ENCODE data around the gene DNAH8. TPM values are rescaled to one million over a fixed set of nuclear protein-coding genes. Genes with fewer than 3 reads are reported as not detected.

Gene DNAH8
- total RNA-seq, 1 donor from 2014 or later, result 14.6 TPM

DNA sequence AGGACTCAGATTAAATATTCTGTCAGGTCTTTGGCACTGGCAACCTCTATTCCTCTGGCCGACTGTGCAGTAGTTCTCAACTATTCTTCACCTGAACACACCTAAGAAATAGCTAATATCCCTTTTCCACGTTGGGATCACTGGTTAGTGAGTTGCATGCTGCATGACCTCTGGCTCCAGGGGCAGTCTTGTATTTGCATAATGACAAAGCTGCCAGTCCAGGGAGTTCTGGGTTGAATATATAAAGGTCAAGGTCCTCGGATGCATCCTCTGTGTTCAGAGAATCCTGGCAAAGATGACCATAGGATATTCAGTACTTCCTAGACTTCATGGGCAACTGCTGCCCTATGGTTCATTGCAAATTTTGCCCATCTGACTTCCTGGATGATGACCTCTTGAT, 131.2 kb downstream of the DNAH8 start:
- Histone ChIP-seq H3K27me3 (ENCODE audit: control insufficient read depth in 3 of 3, insufficient read depth in 3 of 3, low read length in 3 of 3) (peaks cover 0 to 2% (median 0%) of the 10 kb centered on the region in 3 donors), H3K9me3 (ENCODE audit: control insufficient read depth in 3 of 3, low read length in 3 of 3) (peaks cover 0 to 2% (median 0%) of the 10 kb centered on the region in 3 donors), H3K9ac (ENCODE audit: low read depth in 1 of 3, low read length in 3 of 3) (no peak overlapping the region)

DNA sequence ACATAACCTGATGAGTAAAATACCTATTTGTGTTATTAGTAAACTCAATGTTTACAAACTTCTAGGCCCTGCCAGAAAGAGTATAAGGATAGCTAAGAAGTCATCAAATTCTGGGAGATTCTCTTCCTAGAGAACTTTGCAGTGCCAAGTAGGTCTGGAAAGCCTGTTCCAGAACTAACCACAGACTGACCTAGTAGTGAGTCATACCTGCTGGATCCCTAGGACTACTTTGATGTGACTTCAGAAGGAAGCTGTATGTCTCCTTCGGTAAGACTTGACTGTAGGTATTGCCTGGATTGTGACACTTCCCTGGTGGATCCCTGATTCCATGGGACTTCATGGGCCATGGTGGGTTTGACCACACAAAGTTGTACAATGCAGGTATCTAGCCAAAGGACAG, 131.7 kb downstream of the DNAH8 start:
- H3K4me3 ChIP-seq (ENCODE audit: low read length in 3 of 3), result no peak overlapping the region
- peaks cover 0 to 2% (median 0%) of the 10 kb centered on the region in 3 donors for H3K9me3 ChIP-seq (ENCODE audit: control insufficient read depth in 3 of 3, low read length in 3 of 3)

More for the DNA sequence above, 131.2 kb downstream of the DNAH8 start:
- Histone ChIP-seq H3K27ac (ENCODE audit: low read depth, low read length) (no peak overlapping the region), H3K36me3 (ENCODE audit: control insufficient read depth in 3 of 3, insufficient read depth in 3 of 3, low read length in 3 of 3) (no peaks in the 10 kb centered on the region), H3K4me3 (ENCODE audit: low read length in 3 of 3) (no peak overlapping the region), H3K4me1 (ENCODE audit: control insufficient read depth in 3 of 3, insufficient read depth in 3 of 3, low read length in 3 of 3) (no peaks in the 10 kb centered on the region)

DNA sequence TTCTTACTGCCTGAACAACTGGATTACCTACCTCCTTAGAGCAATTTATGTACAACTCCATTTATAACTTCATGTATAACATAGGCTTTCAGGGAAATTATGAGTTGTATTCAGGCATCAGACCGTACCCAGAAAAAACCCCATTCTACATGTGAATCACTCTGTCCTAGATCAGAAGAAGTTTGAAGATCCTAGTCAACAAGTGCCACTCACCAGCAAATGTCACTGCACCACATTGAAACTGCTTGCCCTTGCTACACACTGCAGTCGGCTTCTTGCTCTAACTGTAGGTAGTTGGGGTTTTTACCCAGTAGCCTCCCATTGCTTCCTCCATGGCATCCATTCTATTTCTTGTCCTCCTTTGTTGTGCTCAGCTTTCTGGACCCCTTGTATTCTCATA, 132.4 kb downstream of the DNAH8 start:
- H3K4me1 ChIP-seq (ENCODE audit: control insufficient read depth in 3 of 3, insufficient read depth in 3 of 3, low read length in 3 of 3), result no peaks in the 10 kb centered on the region

More for the DNA sequence above, 131.7 kb downstream of the DNAH8 start:
- Histone ChIP-seq H3K27ac (ENCODE audit: low read depth, low read length) (no peak overlapping the region), H3K27me3 (ENCODE audit: control insufficient read depth in 3 of 3, insufficient read depth in 3 of 3, low read length in 3 of 3) (peaks cover 0 to 2% (median 0%) of the 10 kb centered on the region in 3 donors), H3K9ac (ENCODE audit: low read depth in 1 of 3, low read length in 3 of 3) (no peak overlapping the region), H3K4me1 (ENCODE audit: control insufficient read depth in 3 of 3, insufficient read depth in 3 of 3, low read length in 3 of 3) (no peaks in the 10 kb centered on the region), H3K36me3 (ENCODE audit: control insufficient read depth in 3 of 3, insufficient read depth in 3 of 3, low read length in 3 of 3) (no peaks in the 10 kb centered on the region)

DNA sequence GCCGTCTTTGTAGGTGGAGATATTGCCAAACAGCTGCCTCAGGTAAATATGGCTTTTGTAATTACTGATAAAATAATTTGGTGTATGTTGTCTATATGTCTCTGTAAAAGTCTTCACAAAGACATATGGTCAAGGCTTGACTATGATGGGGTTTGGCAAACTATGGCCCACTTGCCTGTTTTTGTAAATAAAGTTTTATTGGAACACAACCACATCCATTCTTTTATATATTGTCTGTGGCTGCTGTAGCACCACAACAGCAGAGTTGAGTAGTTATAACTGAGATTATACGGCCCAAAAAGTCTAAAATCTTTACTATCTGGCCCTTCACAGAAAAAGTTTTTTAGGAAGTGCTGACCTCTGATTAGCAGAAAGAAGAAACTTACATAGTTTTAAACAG, 133.6 kb downstream of the DNAH8 start:
- Histone ChIP-seq H3K27ac (ENCODE audit: low read depth, low read length) (no peak overlapping the region), H3K9me3 (ENCODE audit: control insufficient read depth in 3 of 3, low read length in 3 of 3) (peaks cover 0 to 2% (median 0%) of the 10 kb centered on the region in 3 donors), H3K9ac (ENCODE audit: low read depth in 1 of 3, low read length in 3 of 3) (no peak overlapping the region), H3K36me3 (ENCODE audit: control insufficient read depth in 3 of 3, insufficient read depth in 3 of 3, low read length in 3 of 3) (no peaks in the 10 kb centered on the region), H3K4me1 (ENCODE audit: control insufficient read depth in 3 of 3, insufficient read depth in 3 of 3, low read length in 3 of 3) (no peaks in the 10 kb centered on the region), H3K27me3 (ENCODE audit: control insufficient read depth in 3 of 3, insufficient read depth in 3 of 3, low read length in 3 of 3) (peaks cover 0 to 2% (median 0%) of the 10 kb centered on the region in 3 donors), H3K4me3 (ENCODE audit: low read length in 3 of 3) (no peak overlapping the region)

More for the DNA sequence above, 132.4 kb downstream of the DNAH8 start:
- Histone ChIP-seq H3K9ac (ENCODE audit: low read depth in 1 of 3, low read length in 3 of 3) (no peak overlapping the region), H3K4me3 (ENCODE audit: low read length in 3 of 3) (no peak overlapping the region), H3K27me3 (ENCODE audit: control insufficient read depth in 3 of 3, insufficient read depth in 3 of 3, low read length in 3 of 3) (peaks cover 0 to 2% (median 0%) of the 10 kb centered on the region in 3 donors), H3K36me3 (ENCODE audit: control insufficient read depth in 3 of 3, insufficient read depth in 3 of 3, low read length in 3 of 3) (no peaks in the 10 kb centered on the region), H3K9me3 (ENCODE audit: control insufficient read depth in 3 of 3, low read length in 3 of 3) (peaks cover 0 to 2% (median 0%) of the 10 kb centered on the region in 3 donors), H3K27ac (ENCODE audit: low read depth, low read length) (no peak overlapping the region)

DNA sequence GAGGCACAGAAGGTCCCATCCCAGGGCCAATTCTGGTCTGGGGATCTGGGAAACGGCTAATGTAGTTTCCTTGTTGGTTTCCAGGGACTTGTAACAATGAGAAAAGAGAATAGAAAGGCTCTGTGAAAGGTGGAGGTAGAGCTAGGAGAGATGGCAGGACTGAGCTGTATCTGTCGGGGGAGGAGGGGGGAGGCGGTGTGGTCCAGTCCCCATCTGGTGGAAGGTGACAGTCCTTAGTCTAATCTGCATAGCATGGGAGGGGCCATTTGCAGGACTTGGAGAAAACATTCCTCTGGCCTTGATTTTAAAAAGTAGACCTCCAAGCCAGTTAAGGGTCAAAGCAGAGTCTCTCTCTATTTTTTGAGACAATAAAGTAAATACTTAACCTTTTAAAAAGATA, 137.1 kb downstream of the DNAH8 start:
- no peaks in the 10 kb centered on the region for H3K36me3 ChIP-seq (ENCODE audit: control insufficient read depth in 3 of 3, insufficient read depth in 3 of 3, low read length in 3 of 3)
- H3K27ac ChIP-seq (ENCODE audit: low read depth, low read length), result no peak overlapping the region
- peaks cover 0 to 2% (median 0%) of the 10 kb centered on the region in 3 donors for H3K27me3 ChIP-seq (ENCODE audit: control insufficient read depth in 3 of 3, insufficient read depth in 3 of 3, low read length in 3 of 3)
- H3K4me1 ChIP-seq (ENCODE audit: control insufficient read depth in 3 of 3, insufficient read depth in 3 of 3, low read length in 3 of 3), result no peaks in the 10 kb centered on the region
- H3K9ac ChIP-seq (ENCODE audit: low read depth in 1 of 3, low read length in 3 of 3), result no peak overlapping the region
- H3K9me3 ChIP-seq (ENCODE audit: control insufficient read depth in 3 of 3, low read length in 3 of 3), result peaks cover 0 to 2% (median 0%) of the 10 kb centered on the region in 3 donors
- H3K4me3 ChIP-seq (ENCODE audit: low read length in 3 of 3), result no peak overlapping the region

DNA sequence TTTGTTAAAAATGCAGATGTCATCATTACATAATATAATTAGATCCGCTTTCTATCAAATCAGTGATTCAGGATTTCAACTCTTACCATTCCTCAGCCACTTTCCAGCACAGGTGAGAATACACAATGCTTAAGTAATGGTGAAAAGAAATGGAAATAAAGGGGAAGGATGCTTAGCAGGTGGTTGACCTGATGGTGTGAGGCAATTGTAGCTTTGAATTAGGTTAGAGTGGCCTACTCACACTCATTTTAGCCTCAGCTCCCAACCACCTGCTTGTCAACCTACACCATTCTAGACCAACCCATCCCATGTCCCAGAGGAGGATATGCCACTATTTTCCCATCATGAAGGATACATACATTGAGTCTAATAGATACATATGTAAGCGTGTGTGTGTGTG, 138.1 kb downstream of the DNAH8 start:
- peaks cover 0 to 2% (median 0%) of the 10 kb centered on the region in 3 donors for H3K27me3 ChIP-seq (ENCODE audit: control insufficient read depth in 3 of 3, insufficient read depth in 3 of 3, low read length in 3 of 3)

DNA sequence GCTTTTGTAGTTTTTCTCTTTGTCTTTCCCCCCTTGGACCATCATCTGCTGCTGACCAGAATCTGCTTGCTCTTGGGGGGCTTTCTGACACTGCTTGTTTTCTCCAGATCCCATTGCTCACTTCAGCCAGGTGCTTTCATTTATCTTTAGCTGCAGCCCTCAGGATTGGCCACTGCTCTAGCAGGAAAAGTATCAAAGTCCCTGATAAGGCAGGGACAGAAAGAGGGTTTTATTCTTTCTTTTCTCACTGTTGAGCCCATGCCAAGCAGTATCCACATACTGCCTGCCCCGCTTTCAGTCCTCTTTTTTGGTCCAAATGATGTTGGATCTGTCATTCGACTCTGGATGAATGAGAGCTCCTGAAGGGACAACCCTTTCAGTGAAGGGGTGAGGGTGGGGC, 141.4 kb downstream of the DNAH8 start:
- H3K27ac ChIP-seq (ENCODE audit: low read depth, low read length), result no peak overlapping the region
- H3K27me3 ChIP-seq (ENCODE audit: control insufficient read depth in 3 of 3, insufficient read depth in 3 of 3, low read length in 3 of 3), result no peaks in the 10 kb centered on the region
- H3K4me3 ChIP-seq (ENCODE audit: low read length in 3 of 3), result no peak overlapping the region
- H3K9me3 ChIP-seq (ENCODE audit: control insufficient read depth in 3 of 3, low read length in 3 of 3), result no peaks in the 10 kb centered on the region
- no peak overlapping the region for H3K9ac ChIP-seq (ENCODE audit: low read depth in 1 of 3, low read length in 3 of 3)
- H3K4me1 ChIP-seq (ENCODE audit: control insufficient read depth in 3 of 3, insufficient read depth in 3 of 3, low read length in 3 of 3), result no peaks in the 10 kb centered on the region
- H3K36me3 ChIP-seq (ENCODE audit: control insufficient read depth in 3 of 3, insufficient read depth in 3 of 3, low read length in 3 of 3), result no peaks in the 10 kb centered on the region

More for the DNA sequence above, 138.1 kb downstream of the DNAH8 start:
- Histone ChIP-seq H3K9me3 (ENCODE audit: control insufficient read depth in 3 of 3, low read length in 3 of 3) (peaks cover 0 to 2% (median 0%) of the 10 kb centered on the region in 3 donors), H3K9ac (ENCODE audit: low read depth in 1 of 3, low read length in 3 of 3) (no peak overlapping the region), H3K4me3 (ENCODE audit: low read length in 3 of 3) (no peak overlapping the region), H3K27ac (ENCODE audit: low read depth, low read length) (no peak overlapping the region), H3K4me1 (ENCODE audit: control insufficient read depth in 3 of 3, insufficient read depth in 3 of 3, low read length in 3 of 3) (no peaks in the 10 kb centered on the region), H3K36me3 (ENCODE audit: control insufficient read depth in 3 of 3, insufficient read depth in 3 of 3, low read length in 3 of 3) (no peaks in the 10 kb centered on the region)

DNA sequence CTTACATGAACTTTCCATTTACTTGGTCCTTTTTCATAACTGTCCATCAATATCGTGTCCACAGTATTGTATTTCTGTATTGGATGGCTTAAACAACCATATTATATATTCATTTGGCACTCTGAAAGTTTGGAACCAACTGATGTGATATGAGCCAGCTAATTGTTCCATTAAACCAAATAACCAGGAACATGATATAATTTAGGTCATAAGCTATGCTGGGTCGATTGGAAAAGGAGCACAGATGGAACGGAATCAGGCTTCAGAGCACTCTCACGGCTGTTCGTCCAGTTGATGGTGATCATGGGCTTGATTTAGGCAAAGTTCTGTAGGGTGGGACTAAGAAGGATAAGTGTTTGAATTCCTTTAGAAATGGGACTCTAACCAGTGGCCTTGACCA, 142.7 kb downstream of the DNAH8 start:
- Histone ChIP-seq H3K27ac (ENCODE audit: low read depth, low read length) (no peak overlapping the region), H3K9me3 (ENCODE audit: control insufficient read depth in 3 of 3, low read length in 3 of 3) (no peaks in the 10 kb centered on the region), H3K36me3 (ENCODE audit: control insufficient read depth in 3 of 3, insufficient read depth in 3 of 3, low read length in 3 of 3) (no peaks in the 10 kb centered on the region), H3K4me3 (ENCODE audit: low read length in 3 of 3) (no peak overlapping the region), H3K4me1 (ENCODE audit: control insufficient read depth in 3 of 3, insufficient read depth in 3 of 3, low read length in 3 of 3) (no peaks in the 10 kb centered on the region), H3K9ac (ENCODE audit: low read depth in 1 of 3, low read length in 3 of 3) (no peak overlapping the region), H3K27me3 (ENCODE audit: control insufficient read depth in 3 of 3, insufficient read depth in 3 of 3, low read length in 3 of 3) (no peaks in the 10 kb centered on the region)

DNA sequence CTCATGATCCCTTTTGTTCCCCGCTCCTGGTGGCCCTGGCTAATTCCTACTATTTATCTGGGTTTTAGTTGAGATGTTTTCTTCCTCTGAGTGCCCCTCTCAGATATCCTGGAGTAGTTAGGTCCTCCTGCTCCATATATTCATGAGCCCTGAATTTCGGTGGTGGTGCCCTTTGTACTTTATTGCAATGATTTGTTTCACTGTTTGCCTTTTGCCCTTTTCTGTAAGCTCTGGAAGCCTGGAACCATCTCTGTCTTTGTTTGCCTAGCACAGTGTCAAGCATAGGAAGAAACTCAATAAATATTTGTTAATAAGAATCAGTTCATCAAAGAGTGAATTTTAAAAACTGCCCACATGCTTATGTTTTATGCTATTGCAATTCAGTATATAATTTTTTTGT, 144.9 kb downstream of the DNAH8 start:
- no peak overlapping the region for H3K27ac ChIP-seq (ENCODE audit: low read depth, low read length)
- no peaks in the 10 kb centered on the region for H3K9me3 ChIP-seq (ENCODE audit: control insufficient read depth in 3 of 3, low read length in 3 of 3)
- no peaks in the 10 kb centered on the region for H3K4me1 ChIP-seq (ENCODE audit: control insufficient read depth in 3 of 3, insufficient read depth in 3 of 3, low read length in 3 of 3)
- no peak overlapping the region for H3K4me3 ChIP-seq (ENCODE audit: low read length in 3 of 3)
- H3K27me3 ChIP-seq (ENCODE audit: control insufficient read depth in 3 of 3, insufficient read depth in 3 of 3, low read length in 3 of 3), result no peaks in the 10 kb centered on the region
- no peak overlapping the region for H3K9ac ChIP-seq (ENCODE audit: low read depth in 1 of 3, low read length in 3 of 3)
- no peaks in the 10 kb centered on the region for H3K36me3 ChIP-seq (ENCODE audit: control insufficient read depth in 3 of 3, insufficient read depth in 3 of 3, low read length in 3 of 3)

DNA sequence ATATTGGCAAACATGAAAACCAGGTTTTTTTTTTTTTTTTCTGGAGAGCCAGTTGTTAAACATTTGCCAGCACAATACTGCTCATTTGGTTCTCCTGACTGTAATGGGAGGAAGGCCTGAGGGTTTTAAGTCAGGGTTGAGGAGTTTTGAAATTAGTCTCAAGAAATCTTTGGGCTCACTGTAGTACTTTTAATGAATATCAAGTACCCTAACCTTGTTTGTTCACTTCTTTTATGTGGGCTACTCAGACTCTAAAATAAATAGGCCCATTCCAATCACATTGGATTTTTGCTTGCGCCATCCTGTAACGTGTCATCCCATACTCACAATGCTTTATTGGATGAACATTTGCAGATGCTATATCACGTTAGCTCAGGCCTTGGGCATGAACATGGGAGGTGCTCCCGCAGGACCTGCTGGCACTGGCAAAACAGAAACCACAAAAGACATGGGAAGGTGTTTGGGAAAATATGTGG, 146.9 kb downstream of the DNAH8 start:
- Histone ChIP-seq H3K36me3 (ENCODE audit: control insufficient read depth in 3 of 3, insufficient read depth in 3 of 3, low read length in 3 of 3) (no peaks in the 10 kb centered on the region), H3K9me3 (ENCODE audit: control insufficient read depth in 3 of 3, low read length in 3 of 3) (no peaks in the 10 kb centered on the region), H3K9ac (ENCODE audit: low read depth in 1 of 3, low read length in 3 of 3) (no peak overlapping the region), H3K4me1 (ENCODE audit: control insufficient read depth in 3 of 3, insufficient read depth in 3 of 3, low read length in 3 of 3) (no peaks in the 10 kb centered on the region), H3K4me3 (ENCODE audit: low read length in 3 of 3) (no peak overlapping the region), H3K27me3 (ENCODE audit: control insufficient read depth in 3 of 3, insufficient read depth in 3 of 3, low read length in 3 of 3) (no peaks in the 10 kb centered on the region), H3K27ac (ENCODE audit: low read depth, low read length) (no peak overlapping the region)

Measured in skeletal muscle tissue (tissue), 4 donors.